ENCODE measurements around the gene LMO7. TPM values are rescaled to one million over a fixed set of nuclear protein-coding genes. Genes with fewer than 3 reads are reported as not detected.

The LMO7 gene
- total and polyA plus RNA-seq, 2 of the 13 experiments (the other 11 are each of a cell fraction or from before 2014, with no cell fraction given): 34.0 to 121 TPM

DNA sequence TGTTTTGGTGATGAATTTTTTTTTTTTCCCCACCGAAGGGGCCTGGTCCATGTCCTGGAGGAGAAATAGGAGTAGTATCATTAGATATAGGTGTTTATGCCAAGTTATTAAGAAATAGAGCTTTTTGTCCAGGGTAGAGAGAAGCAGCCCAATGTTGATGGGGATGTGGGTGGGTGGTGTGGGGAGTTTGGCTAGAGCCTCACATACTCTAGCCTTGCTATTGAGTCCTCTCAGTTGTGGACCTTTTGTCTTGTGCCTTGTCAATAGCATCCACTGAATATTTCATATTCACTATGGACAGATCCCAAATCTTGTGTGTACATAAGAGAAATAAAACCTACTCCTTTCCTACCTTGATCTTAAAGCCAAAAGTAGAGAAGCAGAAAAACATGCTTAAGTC, 134.0 kb downstream of the LMO7 start:
- no TSS peak for BruUV-seq (replicated peaks)
- no peak for DNase-seq (ENCODE audit: low spot score)
- peaks cover 85% of the 10 kb centered on the region for H3K4me1 ChIP-seq (ENCODE audit: insufficient read depth, low read length)
- no peak overlapping the region for H3K9ac ChIP-seq (ENCODE audit: insufficient read depth, low read depth, low read length)
- peaks cover 1 to 5% of the 10 kb centered on the region in 2 experiments; a peak in 3 of 5 replicates for H3K36me3 ChIP-seq (replicated peaks in 1 of 2; ENCODE audit: control insufficient read depth in 1 of 2, insufficient read depth in 2 of 2, low read length in 2 of 2)
- in situ Hi-C loops (cut with HindIII; ENCODE audit: extremely low pct_ligation_motif_present, low pct_unique_long_range_greater_than_20kb): no loop called here
- no peak overlapping the region for H2AFZ ChIP-seq (ENCODE audit: low read length)
- no peak overlapping the region for H3K4me3 ChIP-seq (replicated peaks in 1 of 3; ENCODE audit: insufficient read depth in 1 of 3, low read depth in 2 of 3, low read length in 3 of 3)
- no peaks in the 10 kb centered on the region for H3K27me3 ChIP-seq (ENCODE audit: control insufficient read depth in 1 of 2, insufficient read depth in 2 of 2, low read length in 2 of 2)
- 86% methylated on average over 1 of the region's 1 CpG for WGBS (ENCODE audit: low lambda C conversion rate)
- no peaks in the 10 kb centered on the region for H3K9me3 ChIP-seq (ENCODE audit: low read length)
- ATAC-seq: peak; percentile 38; the same call in 1 of the 3 replicates
- no peak for FAIRE-seq
- 0 out of 2 replicates have a peak overlapping the region, but pooled peaks have one; percentile 2 for H3K4me2 ChIP-seq (ENCODE audit: low read depth, low read length)
- H3K27ac ChIP-seq (ENCODE audit: extremely low read length, insufficient read depth, low read length): no peak overlapping the region
- H3K79me2 ChIP-seq (ENCODE audit: insufficient read depth, low read length): peaks cover 100% of the 10 kb centered on the region
- TF ChIP-seq KMT2B (CRISPR knock-in tag; IDR thresholded peaks at IDR 0.05) (no peak), POLR2AphosphoS2 (IDR thresholded peaks at IDR 0.05; ENCODE audit: low read depth, low read length) (0 out of 2 replicates have a peak, but pooled peaks have one; percentile 8)
- TF ChIP-seq, protein P1, sequence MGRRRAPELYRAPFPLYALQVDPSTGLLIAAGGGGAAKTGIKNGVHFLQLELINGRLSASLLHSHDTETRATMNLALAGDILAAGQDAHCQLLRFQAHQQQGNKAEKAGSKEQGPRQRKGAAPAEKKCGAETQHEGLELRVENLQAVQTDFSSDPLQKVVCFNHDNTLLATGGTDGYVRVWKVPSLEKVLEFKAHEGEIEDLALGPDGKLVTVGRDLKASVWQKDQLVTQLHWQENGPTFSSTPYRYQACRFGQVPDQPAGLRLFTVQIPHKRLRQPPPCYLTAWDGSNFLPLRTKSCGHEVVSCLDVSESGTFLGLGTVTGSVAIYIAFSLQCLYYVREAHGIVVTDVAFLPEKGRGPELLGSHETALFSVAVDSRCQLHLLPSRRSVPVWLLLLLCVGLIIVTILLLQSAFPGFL (CRISPR knock-in tag; IDR thresholded peaks at IDR 0.05): no peak
- peaks cover 46% of the 10 kb centered on the region for H4K20me1 ChIP-seq (ENCODE audit: insufficient read depth, low read length)
- ChIA-PET CTCF (ENCODE audit: low intra/inter-chr PET ratio, low total read pairs) (no interaction called here), POLR2A (interaction anchor here (1.0 kb wide), 1 partner anchor 9 kb away, joined by 10 read pairs; no protein-coding TSS in a partner anchor)
- intact Hi-C loops (cut with micrococcal nuclease; ENCODE audit: unreplicated experiment): no loop called here

DNA sequence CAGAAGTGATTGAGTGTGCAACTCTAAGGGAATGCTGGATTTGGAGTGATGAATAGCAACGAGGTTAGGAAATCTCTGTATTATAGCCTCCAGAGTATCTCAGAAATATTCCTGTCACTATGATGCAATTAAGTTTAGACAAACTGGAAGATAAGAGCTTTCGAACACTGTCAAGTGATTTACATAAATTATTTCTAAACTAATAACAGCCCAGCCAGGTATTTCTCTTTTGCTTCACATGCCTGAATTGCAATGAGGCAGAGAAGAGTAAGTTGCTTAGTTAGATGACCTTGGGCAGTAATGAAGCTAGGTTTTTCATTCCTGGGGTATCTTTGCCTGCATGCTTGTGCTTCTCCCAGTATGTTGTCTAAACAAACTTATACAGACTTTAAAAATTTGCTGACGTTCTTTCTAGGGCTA, 134.5 kb downstream of the LMO7 start:
- H3K36me3 ChIP-seq (replicated peaks in 1 of 2; ENCODE audit: control insufficient read depth in 1 of 2, insufficient read depth in 2 of 2, low read length in 2 of 2): peaks cover 3 to 7% of the 10 kb centered on the region in 2 experiments; a peak in 3 of 5 replicates
- WGBS (ENCODE audit: low lambda C conversion rate): 65% methylated on average over 3 of the region's 3 CpGs
- intact Hi-C loops (cut with micrococcal nuclease; ENCODE audit: unreplicated experiment) (no loop called here), in situ Hi-C loops (cut with HindIII; ENCODE audit: extremely low pct_ligation_motif_present, low pct_unique_long_range_greater_than_20kb) (no loop called here)
- ChIA-PET CTCF (ENCODE audit: low intra/inter-chr PET ratio, low total read pairs) (no interaction called here), POLR2A (interaction anchor here (1.0 kb wide), 1 partner anchor 10 kb away, joined by 10 read pairs; no protein-coding TSS in a partner anchor)
- no peak overlapping the region for H2AFZ ChIP-seq (ENCODE audit: low read length)
- no peak overlapping the region for H3K27ac ChIP-seq (ENCODE audit: extremely low read length, insufficient read depth, low read length)
- TF ChIP-seq PPARG (CRISPR knock-in tag; conservative IDR thresholded peaks at IDR 0.05) (no peak), NBN (conservative IDR thresholded peaks at IDR 0.05) (no peak)
- TF ChIP-seq, protein P2, sequence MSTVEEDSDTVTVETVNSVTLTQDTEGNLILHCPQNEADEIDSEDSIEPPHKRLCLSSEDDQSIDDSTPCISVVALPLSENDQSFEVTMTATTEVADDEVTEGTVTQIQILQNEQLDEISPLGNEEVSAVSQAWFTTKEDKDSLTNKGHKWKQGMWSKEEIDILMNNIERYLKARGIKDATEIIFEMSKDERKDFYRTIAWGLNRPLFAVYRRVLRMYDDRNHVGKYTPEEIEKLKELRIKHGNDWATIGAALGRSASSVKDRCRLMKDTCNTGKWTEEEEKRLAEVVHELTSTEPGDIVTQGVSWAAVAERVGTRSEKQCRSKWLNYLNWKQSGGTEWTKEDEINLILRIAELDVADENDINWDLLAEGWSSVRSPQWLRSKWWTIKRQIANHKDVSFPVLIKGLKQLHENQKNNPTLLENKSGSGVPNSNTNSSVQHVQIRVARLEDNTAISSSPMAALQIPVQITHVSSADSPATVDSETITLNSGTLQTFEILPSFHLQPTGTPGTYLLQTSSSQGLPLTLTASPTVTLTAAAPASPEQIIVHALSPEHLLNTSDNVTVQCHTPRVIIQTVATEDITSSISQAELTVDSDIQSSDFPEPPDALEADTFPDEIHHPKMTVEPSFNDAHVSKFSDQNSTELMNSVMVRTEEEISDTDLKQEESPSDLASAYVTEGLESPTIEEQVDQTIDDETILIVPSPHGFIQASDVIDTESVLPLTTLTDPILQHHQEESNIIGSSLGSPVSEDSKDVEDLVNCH (CRISPR knock-in tag; IDR thresholded peaks at IDR 0.05): no peak
- TF ChIP-seq, protein P3, sequence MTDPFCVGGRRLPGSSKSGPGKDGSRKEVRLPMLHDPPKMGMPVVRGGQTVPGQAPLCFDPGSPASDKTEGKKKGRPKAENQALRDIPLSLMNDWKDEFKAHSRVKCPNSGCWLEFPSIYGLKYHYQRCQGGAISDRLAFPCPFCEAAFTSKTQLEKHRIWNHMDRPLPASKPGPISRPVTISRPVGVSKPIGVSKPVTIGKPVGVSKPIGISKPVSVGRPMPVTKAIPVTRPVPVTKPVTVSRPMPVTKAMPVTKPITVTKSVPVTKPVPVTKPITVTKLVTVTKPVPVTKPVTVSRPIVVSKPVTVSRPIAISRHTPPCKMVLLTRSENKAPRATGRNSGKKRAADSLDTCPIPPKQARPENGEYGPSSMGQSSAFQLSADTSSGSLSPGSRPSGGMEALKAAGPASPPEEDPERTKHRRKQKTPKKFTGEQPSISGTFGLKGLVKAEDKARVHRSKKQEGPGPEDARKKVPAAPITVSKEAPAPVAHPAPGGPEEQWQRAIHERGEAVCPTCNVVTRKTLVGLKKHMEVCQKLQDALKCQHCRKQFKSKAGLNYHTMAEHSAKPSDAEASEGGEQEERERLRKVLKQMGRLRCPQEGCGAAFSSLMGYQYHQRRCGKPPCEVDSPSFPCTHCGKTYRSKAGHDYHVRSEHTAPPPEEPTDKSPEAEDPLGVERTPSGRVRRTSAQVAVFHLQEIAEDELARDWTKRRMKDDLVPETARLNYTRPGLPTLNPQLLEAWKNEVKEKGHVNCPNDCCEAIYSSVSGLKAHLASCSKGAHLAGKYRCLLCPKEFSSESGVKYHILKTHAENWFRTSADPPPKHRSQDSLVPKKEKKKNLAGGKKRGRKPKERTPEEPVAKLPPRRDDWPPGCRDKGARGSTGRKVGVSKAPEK (CRISPR knock-in tag; IDR thresholded peaks at IDR 0.05; ENCODE audit: borderline replicate concordance): no peak
- H3K4me3 ChIP-seq (replicated peaks in 1 of 3; ENCODE audit: insufficient read depth in 1 of 3, low read depth in 2 of 3, low read length in 3 of 3): no peak overlapping the region
- H3K79me2 ChIP-seq (ENCODE audit: insufficient read depth, low read length): peaks cover 100% of the 10 kb centered on the region
- ATAC-seq (peak; percentile 35; the same call in 2 of the 3 replicates), DNase-seq (ENCODE audit: low spot score) (no peak), FAIRE-seq (no peak)
- no peaks in the 10 kb centered on the region for H3K9me3 ChIP-seq (ENCODE audit: low read length)
- peaks cover 80% of the 10 kb centered on the region for H3K4me1 ChIP-seq (ENCODE audit: insufficient read depth, low read length)
- BruUV-seq (replicated peaks): no TSS peak
- H3K4me2 ChIP-seq (ENCODE audit: low read depth, low read length): no peak overlapping the region
- H3K9ac ChIP-seq (ENCODE audit: insufficient read depth, low read depth, low read length): no peak overlapping the region
- H3K27me3 ChIP-seq (ENCODE audit: control insufficient read depth in 1 of 2, insufficient read depth in 2 of 2, low read length in 2 of 2): no peaks in the 10 kb centered on the region
- peaks cover 46% of the 10 kb centered on the region for H4K20me1 ChIP-seq (ENCODE audit: insufficient read depth, low read length)

Measured in HepG2 (cell line).